Effector memory CD8-positive, alpha-beta T cell (primary cell): ENCODE measurements around the gene UROC1.

Experiments used
- ATAC-seq: fragments of 150-1000 bp; cut with Tn5 transposase; replicated peaks from 2 replicates; pipeline ENCODE4 v1.10.0; 2021; ENCODE audit warnings: mild to moderate bottlenecking, moderate library complexity
- DNase-seq, 3 experiments: peaks; one replicate each; pipeline ENCODE4 v3.0.0; 2021
- H3K27ac Mint-ChIP-seq, 2 donors: one replicate each; pipeline ENCODE4 v1.8.0; 2022; ENCODE audit warnings: mild to moderate bottlenecking in 2 of 2, mixed read lengths in 2 of 2, moderate library complexity in 2 of 2
- H3K27me3 Mint-ChIP-seq, 2 donors: one replicate each; pipeline ENCODE4 v1.8.0; 2022; ENCODE audit warnings: mixed read lengths in 2 of 2
- H3K36me3 Mint-ChIP-seq: one replicate; pipeline ENCODE4 v1.8.0; 2022; ENCODE audit warnings: mild to moderate bottlenecking, moderate library complexity, mixed read lengths; ENCODE audit not compliant: insufficient read depth
- H3K4me1 Mint-ChIP-seq, 2 donors: one replicate each; pipeline ENCODE4 v1.8.0; 2022; ENCODE audit warnings: low read depth in 2 of 2, mixed read lengths in 2 of 2
- H3K4me3 Mint-ChIP-seq, 2 donors: one replicate each; pipeline ENCODE4 v1.8.0; 2022; ENCODE audit warnings: mild to moderate bottlenecking in 2 of 2, mixed read lengths in 2 of 2, moderate library complexity in 2 of 2
- H3K9me3 Mint-ChIP-seq, 2 donors: one replicate each; pipeline ENCODE4 v1.8.0; 2022; ENCODE audit warnings: mixed read lengths in 2 of 2

The UROC1 gene

DNA sequence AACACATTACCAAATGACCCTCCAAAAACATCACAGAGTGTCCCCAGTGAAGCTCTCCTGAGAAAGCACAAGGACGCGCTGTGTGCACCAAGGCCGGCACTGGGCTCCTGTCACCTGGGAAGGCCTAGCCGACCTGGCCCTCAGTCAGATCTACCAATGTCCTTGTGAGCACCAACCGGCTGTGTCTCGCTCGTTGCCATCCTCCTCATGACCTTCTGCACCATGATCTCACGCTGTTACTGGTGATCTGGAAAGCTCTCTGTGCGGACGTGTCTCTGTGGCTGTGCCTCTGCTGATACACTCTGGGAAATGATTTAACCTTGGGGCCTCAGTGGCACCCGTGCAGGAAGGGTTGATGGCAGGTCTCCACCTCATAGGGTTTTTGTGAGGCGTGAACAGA, 66.1 kb downstream of the UROC1 start:
- DNase-seq (no peak), ATAC-seq (no peak)
- peaks cover 69% of the 10 kb centered on the region for H3K36me3 Mint-ChIP-seq
- no peaks in the 10 kb centered on the region for H3K9me3 Mint-ChIP-seq
- peaks cover 11 to 19% of the 10 kb centered on the region in 2 donors for H3K4me1 Mint-ChIP-seq
- H3K4me3 Mint-ChIP-seq: no peak overlapping the region
- H3K27ac Mint-ChIP-seq: no peak overlapping the region
- H3K27me3 Mint-ChIP-seq: no peaks in the 10 kb centered on the region

GRCh38 chr3:126450744-126451143, 66.8 kb downstream of the UROC1 start:
- Mint-ChIP-seq H3K27me3 (no peaks in the 10 kb centered on the region), H3K4me3 (no peak overlapping the region), H3K36me3 (peaks cover 61% of the 10 kb centered on the region), H3K27ac (peak overlapping the region in 1 of 2 donors; percentile 83), H3K9me3 (no peaks in the 10 kb centered on the region), H3K4me1 (peaks cover 11 to 18% of the 10 kb centered on the region in 2 donors)
- ATAC-seq (no peak), DNase-seq (no peak)

DNA sequence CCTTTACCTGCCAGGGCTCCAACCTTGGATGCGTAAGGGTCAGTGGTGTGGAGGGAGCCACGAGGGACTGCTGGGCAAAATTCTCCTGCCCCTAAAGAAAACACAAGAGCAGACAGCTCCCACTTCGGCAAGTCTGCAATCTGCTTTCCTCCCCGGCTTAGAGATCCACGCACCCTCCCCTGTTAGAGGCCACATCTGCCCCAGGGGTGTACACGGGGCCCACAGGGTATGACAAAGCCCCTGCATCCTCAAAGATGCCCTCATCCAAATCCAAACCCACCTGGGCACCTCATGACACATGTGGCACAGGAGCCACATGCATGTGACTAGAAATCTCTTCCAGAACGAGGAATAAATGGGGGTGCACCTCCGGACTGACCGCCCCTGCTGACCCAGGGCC, 67.4 kb downstream of the UROC1 start:
- H3K9me3 Mint-ChIP-seq: no peaks in the 10 kb centered on the region
- H3K4me3 Mint-ChIP-seq: no peak overlapping the region

GRCh38 chr3:126449621-126450051, 67.9 kb downstream of the UROC1 start:
- no peak for DNase-seq
- H3K9me3 Mint-ChIP-seq: no peaks in the 10 kb centered on the region
- H3K27me3 Mint-ChIP-seq: no peaks in the 10 kb centered on the region
- no peak overlapping the region for H3K27ac Mint-ChIP-seq
- peaks cover 50% of the 10 kb centered on the region for H3K36me3 Mint-ChIP-seq
- peaks cover 8 to 13% of the 10 kb centered on the region in 2 donors for H3K4me1 Mint-ChIP-seq
- H3K4me3 Mint-ChIP-seq: no peak overlapping the region
- ATAC-seq: no peak

More for the DNA sequence above, 67.4 kb downstream of the UROC1 start:
- H3K27me3 Mint-ChIP-seq: no peaks in the 10 kb centered on the region
- peaks cover 9 to 15% of the 10 kb centered on the region in 2 donors for H3K4me1 Mint-ChIP-seq
- H3K36me3 Mint-ChIP-seq: peaks cover 56% of the 10 kb centered on the region
- ATAC-seq (no peak), DNase-seq (no peak)
- H3K27ac Mint-ChIP-seq: no peak overlapping the region

GRCh38 chr3:126448893-126449180, 68.7 kb downstream of the UROC1 start:
- DNase-seq (no peak), ATAC-seq (no peak)
- Mint-ChIP-seq H3K36me3 (peaks cover 50% of the 10 kb centered on the region), H3K27me3 (no peaks in the 10 kb centered on the region), H3K4me3 (no peak overlapping the region), H3K9me3 (no peaks in the 10 kb centered on the region), H3K27ac (no peak overlapping the region), H3K4me1 (peaks cover 6 to 8% of the 10 kb centered on the region in 2 donors)

- ATAC-seq (no peak), DNase-seq (no peak)
- Mint-ChIP-seq H3K9me3 (no peaks in the 10 kb centered on the region), H3K27ac (peak overlapping the region in 1 of 2 donors; percentile 15), H3K4me3 (no peak overlapping the region), H3K4me1 (peaks cover 6 to 8% of the 10 kb centered on the region in 2 donors), H3K36me3 (peaks cover 47% of the 10 kb centered on the region), H3K27me3 (no peaks in the 10 kb centered on the region)
Observed at GRCh38 chr3:126448136-126448892, 69.3 kb downstream of the UROC1 start.

GRCh38 chr3:126447456-126448106, 70.0 kb downstream of the UROC1 start:
- H3K27me3 Mint-ChIP-seq: no peaks in the 10 kb centered on the region
- peaks cover 43% of the 10 kb centered on the region for H3K36me3 Mint-ChIP-seq
- peaks cover 7 to 8% of the 10 kb centered on the region in 2 donors for H3K4me1 Mint-ChIP-seq
- DNase-seq: no peak
- ATAC-seq: no peak
- H3K27ac Mint-ChIP-seq: peak overlapping the region; percentile 15 to 51
- H3K9me3 Mint-ChIP-seq: no peaks in the 10 kb centered on the region
- H3K4me3 Mint-ChIP-seq: no peak overlapping the region

GRCh38 chr3:126446791-126447190, 70.8 kb downstream of the UROC1 start:
- Mint-ChIP-seq H3K27me3 (no peaks in the 10 kb centered on the region), H3K4me3 (no peak overlapping the region), H3K4me1 (peaks cover 7 to 8% of the 10 kb centered on the region in 2 donors), H3K27ac (peak overlapping the region in 1 of 2 donors; percentile 35), H3K9me3 (no peaks in the 10 kb centered on the region), H3K36me3 (peaks cover 40% of the 10 kb centered on the region)
- ATAC-seq (no peak), DNase-seq (no peak)

DNA sequence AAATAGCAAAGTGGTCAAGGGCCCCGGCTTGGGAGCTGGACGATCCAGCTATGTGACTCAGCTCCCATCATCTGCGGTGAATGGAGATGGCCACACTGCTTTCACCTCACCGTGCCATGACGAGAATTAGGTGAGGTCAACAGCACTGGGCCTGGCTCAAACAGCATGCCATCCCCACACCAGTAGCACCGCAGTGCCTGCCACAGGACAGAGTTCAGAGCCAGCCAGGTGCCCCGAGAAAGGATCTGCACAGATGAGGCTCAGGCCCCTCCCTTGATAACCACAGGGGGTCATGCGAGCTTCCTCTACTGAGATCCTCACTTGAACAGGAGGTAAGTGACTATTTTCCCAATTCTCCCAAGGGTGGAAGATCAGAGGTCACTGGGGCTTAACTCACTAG, 71.3 kb downstream of the UROC1 start:
- no peak overlapping the region for H3K4me3 Mint-ChIP-seq
- no peak for ATAC-seq
- H3K27me3 Mint-ChIP-seq: no peaks in the 10 kb centered on the region
- no peaks in the 10 kb centered on the region for H3K9me3 Mint-ChIP-seq
- peaks cover 38% of the 10 kb centered on the region for H3K36me3 Mint-ChIP-seq
- no peak for DNase-seq
- H3K4me1 Mint-ChIP-seq: peaks cover 7 to 8% of the 10 kb centered on the region in 2 donors
- peak overlapping the region in 1 of 2 donors; percentile 1 for H3K27ac Mint-ChIP-seq

- Mint-ChIP-seq H3K4me1 (peaks cover 3 to 5% of the 10 kb centered on the region in 2 donors), H3K36me3 (peaks cover 32% of the 10 kb centered on the region), H3K9me3 (no peaks in the 10 kb centered on the region), H3K27me3 (no peaks in the 10 kb centered on the region), H3K27ac (peak overlapping the region in 1 of 2 donors; percentile 1), H3K4me3 (no peak overlapping the region)
- no peak for DNase-seq
- no peak for ATAC-seq
Observed at GRCh38 chr3:126445506-126445905, 72.1 kb downstream of the UROC1 start.

DNA sequence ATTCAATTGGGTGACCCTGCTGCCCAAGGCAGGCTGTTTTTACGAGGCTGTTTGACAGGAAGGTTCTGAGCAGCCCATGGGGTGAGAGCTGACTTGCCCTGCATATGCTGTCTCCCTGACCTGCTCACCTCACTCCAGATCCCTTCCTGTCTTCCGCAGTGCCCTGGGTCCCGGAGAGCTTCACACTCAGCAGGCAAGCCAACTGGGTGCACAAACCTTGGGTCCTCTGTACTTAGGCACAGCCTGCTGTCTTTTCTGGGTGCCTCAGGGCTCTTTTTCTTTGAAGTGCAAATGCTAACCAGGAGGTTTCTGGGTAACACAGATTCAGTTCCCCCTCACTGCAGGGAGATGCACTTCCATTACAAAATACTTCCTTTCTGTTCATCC, 74.7 kb downstream of the UROC1 start:
- peaks cover 2 to 4% of the 10 kb centered on the region in 2 donors for H3K4me1 Mint-ChIP-seq
- no peak overlapping the region for H3K4me3 Mint-ChIP-seq
- H3K36me3 Mint-ChIP-seq: peaks cover 29% of the 10 kb centered on the region
- no peak overlapping the region for H3K27ac Mint-ChIP-seq
- no peaks in the 10 kb centered on the region for H3K27me3 Mint-ChIP-seq
- DNase-seq: no peak
- ATAC-seq: no peak
- H3K9me3 Mint-ChIP-seq: no peaks in the 10 kb centered on the region

GRCh38 chr3:126442094-126442855, 75.3 kb downstream of the UROC1 start:
- no peak for ATAC-seq
- Mint-ChIP-seq H3K4me3 (no peak overlapping the region), H3K36me3 (peaks cover 31% of the 10 kb centered on the region), H3K4me1 (peaks cover 0 to 2% of the 10 kb centered on the region in 2 donors), H3K9me3 (no peaks in the 10 kb centered on the region), H3K27me3 (no peaks in the 10 kb centered on the region), H3K27ac (no peak overlapping the region)
- no peak for DNase-seq

DNA sequence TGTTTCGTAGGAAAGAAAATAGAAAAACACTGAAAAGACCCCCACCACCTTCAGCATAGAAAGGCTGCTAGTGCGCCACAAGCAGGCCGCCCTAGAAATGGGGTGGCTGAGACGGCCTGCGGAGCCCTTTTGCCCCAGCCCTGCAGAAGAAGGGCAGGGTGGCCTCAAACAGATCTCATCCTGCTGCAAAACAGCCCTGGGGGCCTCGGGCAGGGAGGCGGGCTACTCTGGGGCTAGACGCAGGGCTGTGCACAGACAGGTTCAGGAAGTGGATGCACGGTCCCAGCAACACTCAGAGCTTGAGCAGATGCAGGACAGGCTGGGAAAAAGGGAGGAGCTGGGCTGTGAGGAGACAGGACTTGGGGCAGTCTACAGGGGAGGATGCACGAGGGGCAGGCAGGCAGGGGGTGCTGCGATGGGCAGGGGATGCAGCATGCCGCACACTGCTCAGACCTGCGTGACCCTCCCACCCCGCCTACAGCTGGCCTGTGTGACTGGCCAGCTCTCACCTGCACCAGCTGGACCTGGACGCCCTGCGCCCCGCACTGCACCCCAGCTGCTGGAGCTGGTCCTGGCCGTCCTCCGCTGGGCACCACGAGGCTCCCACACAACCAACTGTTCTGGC, 76.2 kb downstream of the UROC1 start:
- ATAC-seq: no peak
- no peaks in the 10 kb centered on the region for H3K27me3 Mint-ChIP-seq
- no peak for DNase-seq
- H3K9me3 Mint-ChIP-seq: no peaks in the 10 kb centered on the region
- H3K36me3 Mint-ChIP-seq: peaks cover 34% of the 10 kb centered on the region
- H3K4me1 Mint-ChIP-seq: peaks cover 0 to 2% of the 10 kb centered on the region in 2 donors
- H3K27ac Mint-ChIP-seq: no peak overlapping the region
- no peak overlapping the region for H3K4me3 Mint-ChIP-seq
